Peyer's patch (tissue), 4 donors: ENCODE results near the gene ROBO1. TPM values are rescaled to one million over a fixed set of nuclear protein-coding genes. Genes with fewer than 3 reads are reported as not detected.

ENCODE experiments used
- DNase-seq, 3 donors: peaks; one replicate each; pipeline ENCODE4 v3.0.0-alpha.2; 2017 to 2019
- H3K27ac ChIP-seq, 4 donors: fragments of 200-600 bp; sonication (generic); one replicate each; pipeline ENCODE4 v1.5.1; 2016 to 2019
- H3K27me3 ChIP-seq, 2 donors: fragments of 200-600 bp; sonication (generic); one replicate each; pipeline ENCODE4 v1.5.1; 2019
- H3K36me3 ChIP-seq, 3 donors: fragments of 200-600 bp; sonication (generic); one replicate each; pipeline ENCODE4 v1.5.1; 2016 to 2019
- H3K4me1 ChIP-seq, 4 donors: fragments of 200-600 bp; sonication (generic); one replicate each; pipeline ENCODE4 v1.5.1; 2016 to 2019
- H3K4me3 ChIP-seq, 4 donors: fragments of 200-600 bp; sonication (generic); 1 replicate in 3 of 4; 2 replicates in 1 of 4; pipeline ENCODE4 v1.5.1; 2016 to 2019; ENCODE audit warnings: mild to moderate bottlenecking in 1 of 4
- H3K9me3 ChIP-seq, 4 donors: fragments of 200-600 bp; sonication (generic); one replicate each; pipeline ENCODE4 v1.5.1; 2016 to 2019; ENCODE audit warnings: mild to moderate bottlenecking in 1 of 4
- POLR2A ChIP-seq, 2 donors: fragments of 450-650 bp; IDR thresholded peaks; one replicate each; pipeline ENCODE4 v1.5.1; 2017; ENCODE audit warnings: antibody characterized with exemption in 2 of 2, mild to moderate bottlenecking in 2 of 2, moderate library complexity in 2 of 2
- total RNA-seq, 4 donors: library from RNA; depleted of rRNA; stranded (reverse); fragments of >200 nt; gene quantifications; one replicate each; pipeline ENCODE4 v1.1.0, GENCODE V29; 2016
- TF ChIP-seq, protein P1 (sequence below), 6 experiments: fragments of 450-650 bp in 4 of 6; fragments of 200-600 bp in 2 of 6; sonication (generic) in 1 of 6; IDR thresholded peaks; one replicate each; pipeline ENCODE4 v1.5.1; 2017 to 2019; ENCODE audit warnings: antibody characterized with exemption in 6 of 6, mild to moderate bottlenecking in 3 of 6, moderate library complexity in 1 of 6

Gene ROBO1
- total RNA-seq, 4 donors from 2014 or later = 9.5 to 41.3 (median 24.2) TPM

DNA sequence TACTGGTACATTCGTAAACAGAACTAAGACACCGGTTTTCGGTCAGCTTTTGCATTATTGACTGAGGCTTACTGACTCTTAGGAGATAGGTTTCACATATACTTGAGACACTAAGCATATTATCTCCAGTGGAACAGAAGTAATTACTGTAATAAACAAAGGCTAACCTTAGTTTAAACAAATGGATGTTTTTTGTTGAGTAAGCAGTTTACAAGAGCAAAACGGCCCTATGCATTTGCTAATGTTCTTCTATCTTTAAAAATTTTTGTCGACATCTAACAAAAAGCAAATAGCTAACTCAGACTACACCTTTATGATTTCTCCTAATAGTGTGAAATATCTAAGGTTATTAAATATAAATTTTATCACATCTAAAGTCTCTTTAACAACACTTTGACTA is 664.5 kb downstream of the ROBO1 start:
- no peak overlapping the region for H3K4me3 ChIP-seq
- H3K27me3 ChIP-seq = no peaks in the 10 kb centered on the region
- TF ChIP-seq POLR2A (IDR thresholded peaks at IDR 0.05) = no peak
- TF ChIP-seq, protein P1, sequence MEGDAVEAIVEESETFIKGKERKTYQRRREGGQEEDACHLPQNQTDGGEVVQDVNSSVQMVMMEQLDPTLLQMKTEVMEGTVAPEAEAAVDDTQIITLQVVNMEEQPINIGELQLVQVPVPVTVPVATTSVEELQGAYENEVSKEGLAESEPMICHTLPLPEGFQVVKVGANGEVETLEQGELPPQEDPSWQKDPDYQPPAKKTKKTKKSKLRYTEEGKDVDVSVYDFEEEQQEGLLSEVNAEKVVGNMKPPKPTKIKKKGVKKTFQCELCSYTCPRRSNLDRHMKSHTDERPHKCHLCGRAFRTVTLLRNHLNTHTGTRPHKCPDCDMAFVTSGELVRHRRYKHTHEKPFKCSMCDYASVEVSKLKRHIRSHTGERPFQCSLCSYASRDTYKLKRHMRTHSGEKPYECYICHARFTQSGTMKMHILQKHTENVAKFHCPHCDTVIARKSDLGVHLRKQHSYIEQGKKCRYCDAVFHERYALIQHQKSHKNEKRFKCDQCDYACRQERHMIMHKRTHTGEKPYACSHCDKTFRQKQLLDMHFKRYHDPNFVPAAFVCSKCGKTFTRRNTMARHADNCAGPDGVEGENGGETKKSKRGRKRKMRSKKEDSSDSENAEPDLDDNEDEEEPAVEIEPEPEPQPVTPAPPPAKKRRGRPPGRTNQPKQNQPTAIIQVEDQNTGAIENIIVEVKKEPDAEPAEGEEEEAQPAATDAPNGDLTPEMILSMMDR (IDR thresholded peaks at IDR 0.05) = no peak
- no peaks in the 10 kb centered on the region for H3K4me1 ChIP-seq
- H3K27ac ChIP-seq = no peak overlapping the region
- no peak for DNase-seq
- H3K9me3 ChIP-seq = no peaks in the 10 kb centered on the region
- H3K36me3 ChIP-seq = no peaks in the 10 kb centered on the region

DNA sequence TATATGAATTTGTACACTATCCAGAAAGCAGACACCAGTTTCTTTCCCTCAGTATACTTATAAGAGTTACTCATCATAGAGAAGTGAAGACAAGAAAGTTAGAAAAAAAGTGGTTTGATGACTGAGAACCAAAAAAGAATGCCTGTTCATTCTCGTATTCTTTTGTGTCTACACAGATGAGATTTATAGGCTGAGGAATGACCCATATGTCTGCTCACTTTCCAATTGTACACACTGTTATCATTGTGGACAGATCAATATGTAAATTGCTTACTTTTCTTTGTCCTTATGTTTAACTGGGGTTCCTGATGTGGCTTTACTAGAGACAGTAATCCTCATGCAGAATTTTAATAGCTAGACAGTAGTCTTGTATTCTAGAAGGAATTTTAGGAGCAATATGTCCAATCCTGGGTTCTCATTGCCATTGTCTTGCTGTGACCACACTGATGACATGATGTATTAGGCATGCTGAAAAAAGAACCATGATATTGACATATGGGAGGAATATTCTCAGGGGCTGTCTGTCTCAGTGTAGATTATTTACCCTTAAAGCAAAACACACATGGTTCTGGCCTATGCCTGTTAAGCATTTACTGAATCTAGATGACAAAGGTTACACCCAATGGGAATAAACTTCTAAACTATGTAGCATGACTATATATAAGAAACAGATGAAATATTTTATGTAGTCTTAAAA is 669.7 kb downstream of the ROBO1 start:
- Histone ChIP-seq H3K4me1 (no peaks in the 10 kb centered on the region), H3K4me3 (no peak overlapping the region), H3K27ac (no peak overlapping the region), H3K9me3 (no peaks in the 10 kb centered on the region), H3K36me3 (no peaks in the 10 kb centered on the region), H3K27me3 (no peaks in the 10 kb centered on the region)
- DNase-seq = no peak
- TF ChIP-seq POLR2A (IDR thresholded peaks at IDR 0.05) = no peak
- TF ChIP-seq, protein P1 (IDR thresholded peaks at IDR 0.05) = no peak

GRCh38 chr3:79094654-79095053 is 673.1 kb downstream of the ROBO1 start:
- no peak for TF ChIP-seq POLR2A (IDR thresholded peaks at IDR 0.05)
- TF ChIP-seq, protein P1 (IDR thresholded peaks at IDR 0.05) = no peak
- Histone ChIP-seq H3K27me3 (no peaks in the 10 kb centered on the region), H3K27ac (no peak overlapping the region), H3K36me3 (no peaks in the 10 kb centered on the region), H3K4me3 (no peak overlapping the region), H3K4me1 (no peaks in the 10 kb centered on the region), H3K9me3 (no peaks in the 10 kb centered on the region)
- DNase-seq = no peak

- peak in 1 of 3 donors; percentile 74 for DNase-seq
- no peak overlapping the region for H3K4me3 ChIP-seq
- H3K27ac ChIP-seq = no peak overlapping the region
- no peaks in the 10 kb centered on the region for H3K27me3 ChIP-seq
- no peaks in the 10 kb centered on the region for H3K4me1 ChIP-seq
- no peaks in the 10 kb centered on the region for H3K9me3 ChIP-seq
- H3K36me3 ChIP-seq = no peaks in the 10 kb centered on the region
- TF ChIP-seq, protein P1 (IDR thresholded peaks at IDR 0.05) = peak in 4 of 6 experiments; percentile 55 to 70 (median 68)
- TF ChIP-seq POLR2A (IDR thresholded peaks at IDR 0.05) = no peak
Observed at GRCh38 chr3:79086514-79086913, 681.3 kb downstream of the ROBO1 start.

GRCh38 chr3:79085171-79085570 is 682.6 kb downstream of the ROBO1 start:
- no peak for DNase-seq

More at GRCh38 chr3:79085171-79085570, 682.6 kb downstream of the ROBO1 start:
- no peak for TF ChIP-seq POLR2A (IDR thresholded peaks at IDR 0.05)
- TF ChIP-seq, protein P1 (IDR thresholded peaks at IDR 0.05) = no peak
- Histone ChIP-seq H3K9me3 (no peaks in the 10 kb centered on the region), H3K27ac (no peak overlapping the region), H3K4me1 (no peaks in the 10 kb centered on the region), H3K36me3 (no peaks in the 10 kb centered on the region), H3K27me3 (no peaks in the 10 kb centered on the region), H3K4me3 (no peak overlapping the region)
